ENCODE data around the gene FAM53B.

DNA sequence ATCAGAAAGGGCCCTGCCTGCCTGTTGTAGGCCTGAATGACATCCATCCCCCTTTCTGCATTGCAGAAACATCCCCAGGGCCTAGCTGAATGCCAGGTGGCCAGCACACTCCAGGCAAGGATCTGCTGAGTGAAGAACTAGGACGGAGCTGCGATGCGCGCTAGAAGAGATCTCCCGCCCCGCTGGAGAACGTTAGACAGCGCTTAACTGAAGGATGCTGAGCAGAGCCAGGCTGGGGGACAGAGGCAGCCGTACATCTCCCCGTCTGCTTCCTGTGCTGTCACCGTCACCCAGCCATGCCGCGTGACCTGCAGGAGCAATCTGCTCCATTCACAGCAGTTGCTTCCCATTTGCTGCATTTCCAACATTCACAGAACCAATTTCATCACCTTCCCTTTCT is 73.3 kb downstream of the FAM53B start:
- TF ChIP-seq POLR2A (IDR thresholded peaks at IDR 0.05; ENCODE audit: low read length), result no peak
- TF ChIP-seq GATA1 (IDR thresholded peaks at IDR 0.05; ENCODE audit: low read depth, low read length), result no peak

Measured in erythroblast (primary cell).